ENCODE results near the gene YY1AP1.

GRCh38 chr1:155609515-155610256, 78.9 kb downstream of the YY1AP1 start, which contains the start of gene MSTO1:
- peak; percentile 46 to 64 (median 54) for TF ChIP-seq POLR2AphosphoS5 (IDR thresholded peaks at IDR 0.05)
- TF ChIP-seq CTCF (IDR thresholded peaks at IDR 0.05) = no peak
